ENCODE results near the gene ITIH1. TPM values are rescaled to one million over a fixed set of nuclear protein-coding genes. Genes with fewer than 3 reads are reported as not detected.

Gene ITIH1
- total and polyA plus RNA-seq, 7 experiments from 2014 or later = not detected

DNA sequence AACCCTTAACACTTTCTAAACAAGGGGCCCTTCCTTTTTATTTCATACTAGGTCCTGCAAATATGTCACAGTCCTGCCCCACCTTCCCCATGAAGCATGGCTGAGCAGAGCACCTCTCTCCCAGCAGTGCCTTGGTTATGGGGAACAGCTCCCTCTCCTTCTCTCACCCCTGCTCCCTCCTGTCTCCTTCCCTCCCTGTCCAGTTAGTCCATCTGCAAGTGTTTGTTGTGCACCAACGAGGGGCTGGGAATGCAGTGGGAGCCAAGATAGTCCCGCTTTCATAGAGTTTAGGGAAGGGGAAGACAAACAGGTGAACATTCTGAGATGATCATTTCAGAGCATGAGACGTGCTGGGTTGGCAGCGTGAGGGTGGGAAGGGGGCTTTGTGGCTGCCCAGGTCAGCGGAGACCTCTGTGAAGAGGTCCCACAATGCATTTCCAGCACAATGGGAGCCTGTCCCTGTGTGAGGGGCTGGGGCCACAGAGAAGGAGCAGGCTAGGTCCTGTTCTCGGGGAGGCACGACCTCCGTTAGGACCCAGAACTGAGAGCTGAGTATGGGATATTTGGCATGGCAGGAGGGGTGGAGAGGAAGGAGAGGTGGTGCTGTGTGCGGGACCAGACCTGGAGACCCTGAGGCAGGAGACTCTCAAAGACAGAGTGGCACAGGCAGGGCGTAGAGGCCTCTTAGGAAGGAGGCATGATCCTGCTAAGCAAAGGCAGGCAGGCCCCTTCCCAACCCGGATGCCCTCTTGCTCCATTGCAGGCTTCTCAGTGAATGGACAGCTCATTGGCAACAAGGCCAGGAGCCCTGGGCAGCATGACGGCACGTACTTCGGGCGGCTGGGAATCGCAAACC lies 11.7 kb downstream of the ITIH1 start:
- Histone ChIP-seq H3K36me3 (ENCODE audit: control insufficient read depth in 2 of 3, insufficient read depth in 3 of 3, low read length in 3 of 3) (no peaks in the 10 kb centered on the region), H3K27me3 (ENCODE audit: control insufficient read depth in 2 of 2, insufficient read depth in 2 of 2, low read length in 2 of 2) (no peaks in the 10 kb centered on the region), H3K9me3 (ENCODE audit: control insufficient read depth in 2 of 3, low read length in 3 of 3) (no peaks in the 10 kb centered on the region), H3K4me1 (ENCODE audit: control insufficient read depth in 2 of 2, insufficient read depth in 2 of 2, low read length in 2 of 2) (no peaks in the 10 kb centered on the region), H3K27ac (ENCODE audit: low read depth, low read length) (no peak overlapping the region), H3K4me3 (ENCODE audit: low read length) (no peak overlapping the region)
- intact Hi-C loops (cut with micrococcal nuclease) = no loop called here
- Mint-ChIP-seq H3K4me1 (peaks cover 0 to 4% (median 0%) of the 10 kb centered on the region in 7 donors), H3K27me3 (no peaks in the 10 kb centered on the region), H3K4me3 (no peak overlapping the region), H3K9me3 (no peaks in the 10 kb centered on the region), H3K27ac (no peak overlapping the region), H3K36me3 (no peaks in the 10 kb centered on the region)
- CTCF ChIA-PET = no interaction called here
- ATAC-seq = no peak
- POLR2A ChIA-PET = no interaction called here
- DNase-seq = no peak

DNA sequence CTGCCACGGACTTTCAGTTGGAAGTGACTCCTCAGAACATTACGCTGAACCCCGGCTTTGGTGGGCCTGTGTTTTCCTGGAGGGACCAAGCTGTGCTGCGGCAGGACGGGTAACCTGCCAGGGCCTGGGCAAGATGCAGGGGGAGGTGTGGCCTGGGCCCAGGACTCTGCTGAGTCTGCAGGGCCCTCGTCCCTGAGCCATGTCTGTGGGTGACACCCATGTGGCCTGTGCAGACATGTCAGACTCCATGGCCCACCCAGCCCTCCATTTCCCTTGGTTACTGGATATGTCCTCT lies 12.3 kb downstream of the ITIH1 start:
- Histone ChIP-seq H3K27me3 (ENCODE audit: control insufficient read depth in 2 of 2, insufficient read depth in 2 of 2, low read length in 2 of 2) (no peaks in the 10 kb centered on the region), H3K27ac (ENCODE audit: low read depth, low read length) (no peak overlapping the region), H3K36me3 (ENCODE audit: control insufficient read depth in 2 of 3, insufficient read depth in 3 of 3, low read length in 3 of 3) (no peaks in the 10 kb centered on the region), H3K9me3 (ENCODE audit: control insufficient read depth in 2 of 3, low read length in 3 of 3) (no peaks in the 10 kb centered on the region), H3K4me3 (ENCODE audit: low read length) (no peak overlapping the region), H3K4me1 (ENCODE audit: control insufficient read depth in 2 of 2, insufficient read depth in 2 of 2, low read length in 2 of 2) (no peaks in the 10 kb centered on the region)
- H3K27me3 Mint-ChIP-seq = no peaks in the 10 kb centered on the region
- CTCF ChIA-PET = no interaction called here
- no peaks in the 10 kb centered on the region for H3K36me3 Mint-ChIP-seq
- no peak for ATAC-seq
- peaks cover 0 to 4% (median 0%) of the 10 kb centered on the region in 7 donors for H3K4me1 Mint-ChIP-seq
- no peak for DNase-seq
- POLR2A ChIA-PET = no interaction called here
- intact Hi-C loops (cut with micrococcal nuclease) = no loop called here
- H3K9me3 Mint-ChIP-seq = no peaks in the 10 kb centered on the region
- peak overlapping the region in 1 of 9 donors; percentile 46 for H3K27ac Mint-ChIP-seq
- no peak overlapping the region for H3K4me3 Mint-ChIP-seq

DNA sequence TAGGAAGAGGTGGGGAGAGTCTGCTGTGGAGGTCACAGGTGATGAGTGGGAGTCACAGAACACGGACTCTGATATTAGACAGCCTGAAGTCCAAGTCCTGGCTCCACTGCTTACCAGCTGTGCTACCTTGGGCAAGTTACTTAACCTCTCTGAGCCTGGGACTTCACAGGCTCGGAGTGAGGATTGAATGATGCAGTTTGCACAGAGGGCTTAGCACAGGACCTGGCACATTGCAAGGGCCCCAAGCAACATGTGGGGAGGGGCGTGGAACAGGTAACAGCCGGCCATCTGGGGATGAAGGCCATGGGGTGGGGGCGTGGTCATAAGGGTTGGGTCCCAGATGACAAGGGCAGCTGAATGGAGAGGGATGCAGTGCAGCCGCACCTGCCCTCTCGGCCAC lies 12.9 kb downstream of the ITIH1 start:
- intact Hi-C loops (cut with micrococcal nuclease) = no loop called here
- Mint-ChIP-seq H3K27ac (peak overlapping the region in 1 of 9 donors; percentile 46), H3K4me3 (no peak overlapping the region), H3K9me3 (no peaks in the 10 kb centered on the region), H3K36me3 (no peaks in the 10 kb centered on the region), H3K4me1 (peaks cover 0 to 4% (median 0%) of the 10 kb centered on the region in 7 donors), H3K27me3 (no peaks in the 10 kb centered on the region)
- Histone ChIP-seq H3K36me3 (ENCODE audit: control insufficient read depth in 2 of 3, insufficient read depth in 3 of 3, low read length in 3 of 3) (no peaks in the 10 kb centered on the region), H3K27me3 (ENCODE audit: control insufficient read depth in 2 of 2, insufficient read depth in 2 of 2, low read length in 2 of 2) (no peaks in the 10 kb centered on the region), H3K4me3 (ENCODE audit: low read length) (no peak overlapping the region), H3K27ac (ENCODE audit: low read depth, low read length) (no peak overlapping the region), H3K9me3 (ENCODE audit: control insufficient read depth in 2 of 3, low read length in 3 of 3) (no peaks in the 10 kb centered on the region), H3K4me1 (ENCODE audit: control insufficient read depth in 2 of 2, insufficient read depth in 2 of 2, low read length in 2 of 2) (no peaks in the 10 kb centered on the region)
- ATAC-seq (no peak), DNase-seq (no peak)
- ChIA-PET POLR2A (no interaction called here), CTCF (no interaction called here)

DNA sequence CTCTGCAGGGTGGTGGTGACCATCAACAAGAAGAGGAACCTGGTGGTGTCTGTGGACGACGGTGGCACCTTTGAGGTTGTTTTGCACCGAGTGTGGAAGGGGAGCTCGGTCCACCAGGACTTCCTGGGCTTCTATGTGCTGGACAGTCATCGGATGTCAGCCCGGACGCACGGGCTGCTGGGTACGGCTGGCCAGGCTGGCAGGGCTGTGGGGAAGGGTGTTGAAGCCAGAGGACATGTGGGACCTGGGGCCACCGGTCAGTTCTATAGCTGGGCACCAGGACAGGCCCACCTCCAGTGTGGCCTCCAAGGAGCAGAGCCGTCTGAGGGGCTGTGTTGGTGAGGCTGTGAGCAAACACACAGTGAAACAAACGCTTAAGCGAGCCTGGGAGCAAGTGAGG lies 13.3 kb downstream of the ITIH1 start:
- Mint-ChIP-seq H3K4me3 (no peak overlapping the region), H3K27ac (no peak overlapping the region), H3K4me1 (peaks cover 0 to 4% (median 0%) of the 10 kb centered on the region in 7 donors), H3K36me3 (no peaks in the 10 kb centered on the region), H3K27me3 (no peaks in the 10 kb centered on the region), H3K9me3 (no peaks in the 10 kb centered on the region)
- ChIA-PET POLR2A (no interaction called here), CTCF (no interaction called here)
- no peaks in the 10 kb centered on the region for H3K4me1 ChIP-seq (ENCODE audit: control insufficient read depth in 2 of 2, insufficient read depth in 2 of 2, low read length in 2 of 2)
- ATAC-seq = no peak
- no peak overlapping the region for H3K4me3 ChIP-seq (ENCODE audit: low read length)
- H3K27ac ChIP-seq (ENCODE audit: low read depth, low read length) = no peak overlapping the region
- no peak for DNase-seq
- no peaks in the 10 kb centered on the region for H3K27me3 ChIP-seq (ENCODE audit: control insufficient read depth in 2 of 2, insufficient read depth in 2 of 2, low read length in 2 of 2)
- intact Hi-C loops (cut with micrococcal nuclease) = no loop called here
- no peaks in the 10 kb centered on the region for H3K36me3 ChIP-seq (ENCODE audit: control insufficient read depth in 2 of 3, insufficient read depth in 3 of 3, low read length in 3 of 3)
- H3K9me3 ChIP-seq (ENCODE audit: control insufficient read depth in 2 of 3, low read length in 3 of 3) = no peaks in the 10 kb centered on the region

DNA sequence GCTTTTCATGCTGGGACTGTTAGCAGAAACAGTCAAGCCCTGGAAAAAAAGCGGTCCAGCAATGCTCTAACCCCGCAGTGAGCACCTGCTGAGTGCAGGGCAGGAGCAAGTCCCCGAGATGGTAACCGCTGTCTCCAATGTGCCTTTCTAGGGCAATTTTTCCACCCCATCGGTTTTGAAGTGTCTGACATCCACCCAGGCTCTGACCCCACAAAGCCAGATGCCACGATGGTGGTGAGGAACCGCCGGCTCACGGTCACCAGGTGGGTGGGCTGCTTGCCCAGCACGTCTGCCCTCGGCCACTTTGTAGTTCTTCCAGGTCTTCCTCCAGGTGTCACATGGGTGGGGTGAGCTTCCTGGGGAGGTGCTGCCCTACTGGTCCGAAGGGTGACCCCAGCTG lies 14.0 kb downstream of the ITIH1 start:
- no peak overlapping the region for H3K4me3 ChIP-seq (ENCODE audit: low read length)
- CTCF ChIA-PET = no interaction called here
- no peaks in the 10 kb centered on the region for H3K9me3 Mint-ChIP-seq
- no peak overlapping the region for H3K4me3 Mint-ChIP-seq
- H3K4me1 Mint-ChIP-seq = peaks cover 0 to 4% (median 0%) of the 10 kb centered on the region in 7 donors
- no peaks in the 10 kb centered on the region for H3K36me3 Mint-ChIP-seq
- H3K4me1 ChIP-seq (ENCODE audit: control insufficient read depth in 2 of 2, insufficient read depth in 2 of 2, low read length in 2 of 2) = no peaks in the 10 kb centered on the region
- DNase-seq (no peak), ATAC-seq (no peak)
- no peaks in the 10 kb centered on the region for H3K27me3 Mint-ChIP-seq
- no peaks in the 10 kb centered on the region for H3K36me3 ChIP-seq (ENCODE audit: control insufficient read depth in 2 of 3, insufficient read depth in 3 of 3, low read length in 3 of 3)
- no peak overlapping the region for H3K27ac Mint-ChIP-seq
- no peaks in the 10 kb centered on the region for H3K9me3 ChIP-seq (ENCODE audit: control insufficient read depth in 2 of 3, low read length in 3 of 3)
- intact Hi-C loops (cut with micrococcal nuclease) = no loop called here
- H3K27me3 ChIP-seq (ENCODE audit: control insufficient read depth in 2 of 2, insufficient read depth in 2 of 2, low read length in 2 of 2) = no peaks in the 10 kb centered on the region
- H3K27ac ChIP-seq (ENCODE audit: low read depth, low read length) = no peak overlapping the region
- POLR2A ChIA-PET = no interaction called here

DNA sequence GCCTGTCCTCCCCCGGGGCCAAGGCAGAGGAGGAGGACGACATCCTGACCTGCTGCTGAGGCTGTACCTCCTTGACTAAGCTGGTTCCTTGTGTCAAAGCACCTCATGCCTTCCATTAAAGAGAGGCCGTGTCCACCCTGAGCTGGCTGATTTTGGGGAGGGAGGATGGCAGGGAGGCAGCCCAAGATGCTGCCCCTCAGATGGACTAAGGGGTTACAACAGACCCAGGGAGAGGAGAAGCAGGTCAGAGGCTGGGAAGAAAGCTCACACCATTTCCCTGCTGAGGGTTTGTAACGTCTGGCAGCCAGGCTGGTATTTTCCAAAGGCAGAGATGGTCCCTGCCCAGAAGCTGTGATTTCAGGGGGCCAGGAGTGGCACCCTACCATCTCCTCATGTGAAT lies 14.5 kb downstream of the ITIH1 start:
- intact Hi-C loops (cut with micrococcal nuclease) = no loop called here
- H3K36me3 ChIP-seq (ENCODE audit: control insufficient read depth in 2 of 3, insufficient read depth in 3 of 3, low read length in 3 of 3) = no peaks in the 10 kb centered on the region
- peaks cover 0 to 4% (median 0%) of the 10 kb centered on the region in 7 donors for H3K4me1 Mint-ChIP-seq
- no peaks in the 10 kb centered on the region for H3K9me3 Mint-ChIP-seq
- no peaks in the 10 kb centered on the region for H3K27me3 ChIP-seq (ENCODE audit: control insufficient read depth in 2 of 2, insufficient read depth in 2 of 2, low read length in 2 of 2)
- DNase-seq (no peak), ATAC-seq (no peak)
- ChIA-PET POLR2A (interaction anchor here (1.7 kb wide), 1 partner anchor 21 kb away, joined by 3 read pairs; the partner anchor contains the start of gene NEK4), CTCF (no interaction called here)
- H3K4me3 Mint-ChIP-seq = no peak overlapping the region
- H3K9me3 ChIP-seq (ENCODE audit: control insufficient read depth in 2 of 3, low read length in 3 of 3) = no peaks in the 10 kb centered on the region
- H3K27ac ChIP-seq (ENCODE audit: low read depth, low read length) = no peak overlapping the region
- no peaks in the 10 kb centered on the region for H3K27me3 Mint-ChIP-seq
- no peaks in the 10 kb centered on the region for H3K36me3 Mint-ChIP-seq
- H3K27ac Mint-ChIP-seq = no peak overlapping the region
- no peaks in the 10 kb centered on the region for H3K4me1 ChIP-seq (ENCODE audit: control insufficient read depth in 2 of 2, insufficient read depth in 2 of 2, low read length in 2 of 2)
- H3K4me3 ChIP-seq (ENCODE audit: low read length) = no peak overlapping the region

DNA sequence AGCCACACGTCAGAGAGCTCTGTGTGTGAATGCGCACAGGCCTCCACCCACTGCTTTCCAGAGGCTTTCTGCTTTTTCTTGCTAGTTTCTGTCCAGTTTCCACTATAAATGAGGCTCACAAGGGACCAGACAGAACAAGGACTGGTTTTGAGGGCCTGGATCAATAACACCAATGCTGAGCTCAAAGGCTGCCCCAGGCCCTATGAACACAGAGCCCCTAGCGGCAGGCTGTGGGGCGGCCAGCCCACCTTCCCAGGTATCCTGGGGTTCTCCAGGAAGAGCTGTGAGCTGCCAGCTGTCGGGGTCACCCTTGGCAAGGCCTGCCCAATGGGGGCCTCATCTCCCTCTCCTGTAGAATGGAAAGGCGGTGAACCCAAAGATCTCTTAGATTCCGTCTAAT lies 15.0 kb downstream of the ITIH1 start:
- H3K27ac ChIP-seq (ENCODE audit: low read depth, low read length) = no peak overlapping the region
- no peaks in the 10 kb centered on the region for H3K27me3 ChIP-seq (ENCODE audit: control insufficient read depth in 2 of 2, insufficient read depth in 2 of 2, low read length in 2 of 2)
- no peaks in the 10 kb centered on the region for H3K36me3 ChIP-seq (ENCODE audit: control insufficient read depth in 2 of 3, insufficient read depth in 3 of 3, low read length in 3 of 3)
- Mint-ChIP-seq H3K36me3 (no peaks in the 10 kb centered on the region), H3K9me3 (no peaks in the 10 kb centered on the region), H3K4me1 (peaks cover 0 to 4% (median 0%) of the 10 kb centered on the region in 7 donors), H3K27me3 (no peaks in the 10 kb centered on the region), H3K4me3 (no peak overlapping the region), H3K27ac (peak overlapping the region in 1 of 9 donors; percentile 64)
- no peaks in the 10 kb centered on the region for H3K9me3 ChIP-seq (ENCODE audit: control insufficient read depth in 2 of 3, low read length in 3 of 3)
- H3K4me3 ChIP-seq (ENCODE audit: low read length) = no peak overlapping the region
- no peak for DNase-seq
- ChIA-PET CTCF (no interaction called here), POLR2A (interaction anchor here (1.7 kb wide), 1 partner anchor 22 kb away, joined by 3 read pairs; the partner anchor contains the start of gene NEK4)
- intact Hi-C loops (cut with micrococcal nuclease) = no loop called here
- H3K4me1 ChIP-seq (ENCODE audit: control insufficient read depth in 2 of 2, insufficient read depth in 2 of 2, low read length in 2 of 2) = no peaks in the 10 kb centered on the region
- ATAC-seq = no peak

All from naive thymus-derived CD4-positive, alpha-beta T cell (primary cell).